HG03064 (cell line): ENCODE data around the gene TMEM82.

Experiments
- ATAC-seq: cut with Tn5 transposase; IDR thresholded peaks from one replicate; pipeline ENCODE4 v1.9.1; 2021; ENCODE audit warnings: low read depth; ENCODE audit not compliant: unreplicated experiment

Gene TMEM82

GRCh38 chr1:15775706-15776105 is 33.4 kb downstream of the TMEM82 start:
- ATAC-seq = no peak

GRCh38 chr1:15777909-15778707 is 35.8 kb downstream of the TMEM82 start:
- ATAC-seq = no peak

GRCh38 chr1:15785683-15786082 is 43.4 kb downstream of the TMEM82 start:
- no peak for ATAC-seq

GRCh38 chr1:15786581-15786980 is 44.3 kb downstream of the TMEM82 start:
- no peak for ATAC-seq

GRCh38 chr1:15788624-15789301 is 46.5 kb downstream of the TMEM82 start:
- no peak for ATAC-seq

GRCh38 chr1:15796086-15796462 is 53.8 kb downstream of the TMEM82 start:
- no peak for ATAC-seq
